ENCODE data around the gene TSPAN5.

GRCh38 chr4:98653890-98654867 lies 4.2 kb downstream of the TSPAN5 start:
- TF ChIP-seq, protein P1, sequence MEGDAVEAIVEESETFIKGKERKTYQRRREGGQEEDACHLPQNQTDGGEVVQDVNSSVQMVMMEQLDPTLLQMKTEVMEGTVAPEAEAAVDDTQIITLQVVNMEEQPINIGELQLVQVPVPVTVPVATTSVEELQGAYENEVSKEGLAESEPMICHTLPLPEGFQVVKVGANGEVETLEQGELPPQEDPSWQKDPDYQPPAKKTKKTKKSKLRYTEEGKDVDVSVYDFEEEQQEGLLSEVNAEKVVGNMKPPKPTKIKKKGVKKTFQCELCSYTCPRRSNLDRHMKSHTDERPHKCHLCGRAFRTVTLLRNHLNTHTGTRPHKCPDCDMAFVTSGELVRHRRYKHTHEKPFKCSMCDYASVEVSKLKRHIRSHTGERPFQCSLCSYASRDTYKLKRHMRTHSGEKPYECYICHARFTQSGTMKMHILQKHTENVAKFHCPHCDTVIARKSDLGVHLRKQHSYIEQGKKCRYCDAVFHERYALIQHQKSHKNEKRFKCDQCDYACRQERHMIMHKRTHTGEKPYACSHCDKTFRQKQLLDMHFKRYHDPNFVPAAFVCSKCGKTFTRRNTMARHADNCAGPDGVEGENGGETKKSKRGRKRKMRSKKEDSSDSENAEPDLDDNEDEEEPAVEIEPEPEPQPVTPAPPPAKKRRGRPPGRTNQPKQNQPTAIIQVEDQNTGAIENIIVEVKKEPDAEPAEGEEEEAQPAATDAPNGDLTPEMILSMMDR (IDR thresholded peaks at IDR 0.05; ENCODE audit: insufficient read depth, low read length, poor library complexity, severe bottlenecking) = no peak
- no peak for TF ChIP-seq EZH2phosphoT487 (conservative IDR thresholded peaks at IDR 0.05; ENCODE audit: low read length)

Data from SU-DHL-6 (cell line).